ENCODE data around the gene EFNA1.

The EFNA1 gene, protein sequence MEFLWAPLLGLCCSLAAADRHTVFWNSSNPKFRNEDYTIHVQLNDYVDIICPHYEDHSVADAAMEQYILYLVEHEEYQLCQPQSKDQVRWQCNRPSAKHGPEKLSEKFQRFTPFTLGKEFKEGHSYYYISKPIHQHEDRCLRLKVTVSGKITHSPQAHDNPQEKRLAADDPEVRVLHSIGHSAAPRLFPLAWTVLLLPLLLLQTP

DNA sequence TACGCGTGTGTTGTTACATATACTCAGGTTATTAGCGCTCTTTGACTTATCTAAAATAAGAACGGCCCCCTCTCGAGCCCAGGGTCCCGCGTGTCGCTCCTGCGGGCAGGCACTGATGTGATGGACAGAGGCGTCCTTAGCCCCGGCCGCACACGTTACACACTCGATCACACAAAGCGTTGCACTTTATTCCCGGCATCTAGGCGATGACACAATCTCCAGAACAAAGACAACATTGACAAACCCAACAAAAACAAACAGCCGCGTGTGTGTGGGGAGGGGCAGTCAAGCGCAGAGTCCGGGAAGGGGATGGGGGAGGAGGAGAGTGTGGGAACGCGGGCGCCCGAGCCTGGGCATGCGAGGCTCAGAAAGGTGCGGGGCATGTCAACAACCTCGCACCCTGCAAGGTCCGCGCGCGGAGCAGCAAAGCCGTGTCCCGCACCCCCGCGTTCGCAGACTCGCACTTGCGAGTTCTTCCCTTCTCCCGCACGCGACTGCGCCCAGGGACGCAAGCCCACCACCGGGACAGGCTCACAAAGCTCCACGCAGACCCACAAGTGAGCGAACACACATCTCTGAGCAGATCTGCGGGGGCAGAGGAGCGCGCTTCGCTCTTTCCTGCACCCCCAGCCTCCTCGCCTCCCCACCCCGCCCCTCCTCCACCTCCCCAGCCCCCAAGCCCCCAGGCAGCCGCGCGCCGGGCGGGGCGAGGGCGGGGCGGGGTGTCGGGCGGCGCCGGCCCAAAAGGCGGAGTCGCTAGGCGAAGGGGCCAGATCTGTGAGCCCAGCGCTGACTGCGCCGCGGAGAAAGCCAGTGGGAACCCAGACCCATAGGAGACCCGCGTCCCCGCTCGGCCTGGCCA is at the start of gene EFNA1:
Gene EFNA1 (plus strand): TSS at position 772 of the 862 bp plus-strand sequence. CDS start 102 bp downstream, outside the sequence.
- DNase-seq: no peak

DNA sequence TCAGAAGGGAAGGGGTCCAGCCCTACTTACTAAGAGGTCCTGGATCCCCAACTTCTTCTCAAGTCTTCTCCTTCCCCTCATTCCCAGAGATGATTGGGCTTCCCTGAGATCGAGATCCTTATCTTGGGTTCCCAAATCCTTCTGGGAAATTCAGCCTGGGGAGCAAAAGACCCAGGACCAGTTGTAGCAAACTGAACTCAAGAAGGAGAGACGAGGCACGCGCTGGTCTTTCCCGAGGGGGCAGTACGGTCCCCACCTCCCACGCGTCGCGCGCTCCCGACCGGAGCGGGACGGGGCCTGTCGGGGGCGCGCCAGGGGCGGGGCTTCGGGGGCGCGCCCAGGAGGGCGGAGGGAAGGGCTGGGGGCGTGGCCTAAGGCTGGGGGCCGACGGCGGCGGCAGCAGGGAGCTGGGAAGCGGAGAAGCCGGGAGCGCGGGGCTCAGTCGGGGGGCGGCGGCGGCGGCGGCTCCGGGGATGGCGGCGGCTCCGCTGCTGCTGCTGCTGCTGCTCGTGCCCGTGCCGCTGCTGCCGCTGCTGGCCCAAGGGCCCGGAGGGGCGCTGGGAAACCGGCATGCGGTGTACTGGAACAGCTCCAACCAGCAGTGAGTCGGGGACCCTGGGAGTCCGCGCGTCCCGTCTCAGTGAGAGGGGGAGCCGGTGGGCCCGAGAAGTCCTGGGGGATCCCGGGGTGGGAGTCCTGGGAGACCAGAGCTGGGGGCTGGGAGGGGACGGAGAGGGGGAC is 49.0 kb upstream of the EFNA1 start, which contains the start of gene EFNA3:
Gene EFNA3 (plus strand): TSS at position 369 of the 741 bp plus-strand sequence. CDS start 105 bp downstream, at position 474.
- DNase-seq: no peak

DNA sequence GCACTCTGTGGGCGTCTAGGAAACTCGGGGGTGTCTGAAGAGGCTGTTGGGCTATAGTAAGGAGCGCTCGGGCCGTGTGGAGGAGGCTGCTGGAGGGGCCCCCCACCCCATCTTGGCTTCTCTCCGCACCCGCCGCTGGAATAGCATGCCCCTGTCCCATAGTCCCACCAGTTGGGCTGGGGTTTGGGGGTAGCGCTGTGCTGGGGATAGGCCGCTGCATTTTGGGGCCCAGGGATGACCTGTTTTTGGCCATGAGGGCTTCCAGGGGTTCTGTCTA is 48.5 kb upstream of the EFNA1 start:
- no peak for DNase-seq

DNA sequence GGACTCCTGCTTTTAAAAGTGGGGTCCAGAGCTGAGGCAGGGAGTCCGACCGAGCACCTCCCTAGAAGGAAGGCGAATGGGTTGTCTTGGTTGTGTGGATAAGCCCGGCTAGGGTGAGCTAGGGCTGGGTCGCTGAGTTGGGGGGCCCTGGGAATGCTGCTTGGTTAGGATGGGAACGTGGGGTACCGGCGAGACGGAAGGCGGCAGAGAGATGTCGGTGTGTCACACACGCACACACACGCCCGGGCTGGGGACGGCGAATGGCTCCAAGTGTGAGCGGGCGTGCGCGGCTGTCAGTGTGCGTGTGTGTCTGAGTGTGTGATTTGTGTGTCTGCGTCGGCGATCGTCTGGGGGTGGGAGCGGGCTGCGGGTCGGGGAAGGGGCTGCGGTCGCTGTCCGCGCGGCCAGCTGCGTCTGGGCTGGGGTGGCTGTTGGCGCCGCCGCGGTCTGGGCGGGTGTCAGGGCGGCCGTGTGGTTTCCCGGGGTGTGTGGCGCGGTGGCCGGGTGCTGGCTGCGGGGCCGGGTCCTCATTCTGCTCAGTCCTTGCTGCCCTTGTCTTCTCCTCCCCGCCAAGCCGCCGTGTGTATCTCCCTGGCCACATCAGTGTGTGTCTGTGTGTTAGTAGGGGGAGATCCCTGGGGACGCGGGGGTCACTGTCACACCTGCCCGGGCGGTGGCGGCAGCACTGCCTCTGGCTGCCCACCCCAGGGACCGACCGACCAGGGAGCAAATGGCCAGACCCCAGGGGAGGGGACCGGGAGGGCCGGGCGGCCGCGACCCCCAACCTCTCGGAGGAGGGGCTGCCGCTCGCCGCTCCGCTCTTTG is 48.0 kb upstream of the EFNA1 start:
- DNase-seq: no peak

DNA sequence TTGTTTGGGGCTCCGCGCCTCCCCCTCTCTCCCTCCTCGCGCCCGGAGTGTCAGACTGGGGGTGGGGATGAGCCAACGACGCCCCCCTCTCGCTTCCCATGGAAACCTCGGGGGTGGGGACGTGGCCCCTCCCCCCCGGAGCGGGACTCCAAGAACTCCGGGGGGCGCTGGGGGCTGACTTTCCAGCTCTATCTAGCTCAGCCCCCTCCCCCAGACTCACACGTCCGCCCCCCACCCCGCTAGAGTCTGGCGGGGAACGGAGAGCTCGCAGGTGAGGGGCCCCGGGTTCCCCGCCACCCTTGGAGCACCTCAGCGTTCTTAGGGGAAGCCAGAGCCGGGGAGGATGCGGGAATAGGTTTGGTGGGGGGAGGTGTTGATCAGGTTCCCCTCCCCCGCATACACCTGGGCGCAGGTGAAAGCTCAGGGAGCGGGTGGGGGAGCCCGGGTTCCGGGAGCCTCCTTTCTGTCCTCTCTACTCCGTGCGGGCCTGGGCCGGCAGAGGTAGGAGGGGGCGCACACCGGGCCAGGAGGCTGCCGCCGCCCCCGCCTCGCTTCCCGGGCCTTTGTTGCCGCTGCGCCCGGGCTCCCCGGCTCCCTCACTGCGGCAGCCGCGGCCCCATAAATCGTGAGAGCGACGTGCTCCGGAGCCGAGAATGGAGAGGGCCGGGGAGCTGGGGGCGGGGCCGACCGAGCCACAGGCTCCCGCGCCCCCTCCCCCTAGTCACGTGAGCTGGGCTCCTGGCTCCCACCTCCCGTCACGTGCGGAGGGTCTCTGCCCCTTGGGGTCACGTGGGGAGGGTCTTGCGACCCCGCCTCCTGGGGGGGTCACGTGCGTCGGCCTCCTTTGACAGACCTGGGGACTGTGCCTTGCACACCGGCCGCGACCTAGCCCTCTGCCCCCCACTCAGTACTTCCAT is 47.1 kb upstream of the EFNA1 start:
- no peak for DNase-seq

DNA sequence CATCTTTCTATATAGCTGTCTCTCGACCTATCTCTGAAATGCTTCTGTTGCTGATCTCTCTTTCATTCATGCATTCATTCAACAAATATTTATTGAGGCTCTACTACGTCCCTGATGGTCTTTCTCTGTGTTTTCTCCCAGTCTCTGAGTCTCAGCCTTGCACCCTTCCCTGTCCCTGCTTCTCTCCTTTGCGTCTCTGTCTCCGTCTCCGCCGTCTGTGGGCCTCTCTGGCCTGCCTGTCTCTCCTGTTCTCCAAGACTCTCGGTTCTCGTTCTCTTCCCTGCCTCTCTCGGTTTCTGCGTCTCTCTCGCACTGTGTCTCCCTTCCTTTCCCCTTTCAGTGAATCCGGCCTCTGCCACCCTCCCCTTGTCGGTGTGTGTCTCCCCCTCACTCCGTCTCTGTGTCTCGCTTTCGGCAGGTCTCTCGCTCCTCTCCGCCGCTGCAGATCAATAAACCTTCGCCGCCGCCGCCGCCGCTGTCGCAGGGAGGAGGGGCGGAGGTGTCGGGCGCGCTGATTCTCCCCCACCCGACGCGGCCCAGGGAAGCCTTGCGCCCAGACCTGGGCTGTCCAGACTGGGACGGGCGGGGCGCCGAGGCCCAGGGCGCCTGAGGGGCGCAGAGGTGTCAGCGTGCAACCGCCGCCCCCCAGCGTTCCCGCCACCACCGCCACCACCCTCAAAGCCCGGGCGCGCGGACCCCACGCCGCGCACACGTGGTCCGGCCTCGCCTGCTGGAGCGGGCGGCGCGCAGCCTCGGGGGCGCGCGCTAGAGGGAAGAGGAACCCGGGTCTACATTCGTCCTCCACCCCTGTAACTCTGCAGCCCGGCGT is 46.0 kb upstream of the EFNA1 start:
- DNase-seq: no peak

DNA sequence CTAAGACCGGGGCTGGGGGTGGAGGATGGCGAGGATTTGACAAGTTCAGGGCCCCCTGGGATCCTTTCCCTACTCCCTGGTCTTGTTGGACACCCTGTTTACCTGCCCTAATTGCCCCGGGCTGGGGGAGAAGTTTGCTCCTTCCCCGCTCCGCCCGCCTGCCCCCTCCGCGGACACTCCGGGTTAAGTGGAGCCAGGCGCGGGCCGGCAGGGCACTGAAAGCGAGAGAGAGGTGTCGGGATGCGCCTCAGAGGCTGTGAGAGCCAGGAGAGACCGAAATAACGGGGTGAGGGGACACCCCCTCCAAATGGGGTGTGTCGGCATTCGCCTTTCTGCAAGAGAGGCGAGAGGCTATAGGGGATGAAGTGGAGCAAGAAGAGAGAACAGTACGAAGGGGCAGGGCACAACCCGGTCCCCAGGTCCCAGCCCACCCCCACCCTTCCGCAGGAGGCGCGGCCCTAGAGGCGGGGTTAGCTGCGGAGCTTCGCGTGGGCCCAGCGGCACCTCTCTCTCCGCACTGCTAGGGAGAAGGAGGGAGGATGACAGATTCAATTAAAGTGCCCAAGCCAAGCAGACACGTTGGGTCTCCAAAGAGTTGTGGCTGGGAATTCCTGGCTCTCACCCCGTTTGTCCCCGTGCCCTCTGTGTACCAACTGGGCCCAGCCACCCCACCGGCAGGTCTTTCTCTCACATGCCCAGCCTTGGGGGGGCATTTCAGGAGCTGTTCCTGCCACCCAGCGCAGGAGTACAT is 45.2 kb upstream of the EFNA1 start:
- no peak for DNase-seq

DNA sequence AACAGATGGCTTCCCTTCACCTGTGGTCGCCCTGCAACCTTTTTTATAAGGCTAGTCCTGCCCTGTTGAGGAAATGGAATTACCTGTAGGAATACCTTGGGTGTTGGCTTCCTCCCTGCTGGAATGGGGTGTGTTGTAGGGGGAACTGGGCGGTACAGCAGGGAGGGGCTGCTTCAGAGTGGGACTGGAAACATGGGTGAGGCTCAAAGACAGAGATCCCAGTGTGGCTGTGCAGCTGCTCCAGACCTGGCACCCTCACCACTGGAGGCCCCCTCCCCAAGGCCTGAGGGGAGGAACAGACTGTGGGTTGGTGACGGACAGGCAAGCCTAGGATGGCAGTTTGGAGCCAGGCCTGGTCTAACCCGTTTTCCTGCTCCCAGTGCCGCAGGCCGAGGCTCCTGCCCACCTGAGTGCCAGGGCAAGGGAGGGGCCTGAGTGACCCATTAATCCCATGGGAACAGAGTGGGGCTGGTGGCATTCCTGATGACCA is 44.6 kb upstream of the EFNA1 start:
- DNase-seq: no peak

DNA sequence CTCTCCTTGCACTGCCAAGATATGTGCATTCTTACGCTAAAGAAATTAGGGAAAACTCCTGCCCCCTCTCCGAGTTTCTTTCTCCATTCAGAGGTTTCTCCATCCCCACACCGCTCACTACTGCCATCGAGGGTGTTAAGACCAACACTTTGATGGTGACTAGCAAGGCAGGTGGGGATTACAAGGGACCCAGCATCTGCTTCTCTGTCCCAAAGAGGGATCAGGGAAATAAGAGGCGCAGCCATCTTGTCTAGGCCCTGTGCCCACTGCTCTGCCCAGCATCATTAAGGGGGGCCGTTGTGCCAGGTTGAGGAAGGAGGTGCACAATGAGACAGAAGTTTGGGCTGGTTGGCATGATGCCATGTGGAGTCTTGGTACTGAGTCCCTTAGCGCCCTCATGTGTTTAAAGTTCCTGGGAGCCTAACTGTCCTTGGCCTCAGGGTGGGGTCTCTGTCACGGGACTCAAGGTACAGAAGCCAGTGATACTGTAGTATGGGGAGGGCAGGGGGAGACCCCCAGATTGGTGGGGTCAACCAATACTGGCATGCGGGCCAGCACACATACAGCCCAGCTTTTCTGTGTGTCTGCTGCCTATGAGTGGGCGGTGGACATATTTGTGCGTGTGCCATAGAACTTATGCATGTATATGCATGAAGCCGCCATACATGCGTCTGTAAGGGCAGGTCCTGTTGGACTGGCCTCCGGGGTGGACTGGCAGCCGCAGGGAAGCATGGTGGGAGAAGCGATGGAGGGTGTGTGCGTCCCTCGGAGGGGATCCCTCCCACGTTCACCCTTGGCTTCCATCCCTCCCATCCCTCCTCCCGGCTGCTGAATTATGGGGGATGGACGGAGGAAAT is 43.6 kb upstream of the EFNA1 start:
- DNase-seq: no peak

DNA sequence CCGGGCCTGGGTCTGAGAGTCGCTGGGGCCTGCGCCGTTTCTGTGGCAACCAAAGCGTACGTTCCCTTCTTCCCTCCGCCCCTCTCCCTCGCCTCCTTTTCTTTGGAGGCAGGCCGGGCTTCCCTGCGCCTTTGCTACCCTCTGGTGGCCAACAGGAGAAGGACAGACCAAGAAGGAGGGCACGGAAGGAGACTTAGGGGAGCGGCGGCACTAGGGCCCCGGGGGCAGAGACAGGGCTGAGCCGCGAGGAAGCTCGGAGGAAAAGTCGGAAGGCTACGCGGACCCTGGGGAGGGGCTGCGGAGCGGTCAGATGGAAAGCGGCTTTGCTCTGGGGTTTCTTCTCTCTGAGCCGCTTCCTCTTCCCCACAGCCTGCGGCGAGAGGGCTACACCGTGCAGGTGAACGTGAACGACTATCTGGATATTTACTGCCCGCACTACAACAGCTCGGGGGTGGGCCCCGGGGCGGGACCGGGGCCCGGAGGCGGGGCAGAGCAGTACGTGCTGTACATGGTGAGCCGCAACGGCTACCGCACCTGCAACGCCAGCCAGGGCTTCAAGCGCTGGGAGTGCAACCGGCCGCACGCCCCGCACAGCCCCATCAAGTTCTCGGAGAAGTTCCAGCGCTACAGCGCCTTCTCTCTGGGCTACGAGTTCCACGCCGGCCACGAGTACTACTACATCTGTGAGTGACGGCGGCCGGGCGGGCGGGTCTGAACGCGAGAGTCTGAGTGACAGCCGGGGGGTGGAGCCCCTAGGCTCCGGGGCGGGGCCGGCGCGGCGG is 42.8 kb upstream of the EFNA1 start:
- DNase-seq: peak; percentile 87

DNA sequence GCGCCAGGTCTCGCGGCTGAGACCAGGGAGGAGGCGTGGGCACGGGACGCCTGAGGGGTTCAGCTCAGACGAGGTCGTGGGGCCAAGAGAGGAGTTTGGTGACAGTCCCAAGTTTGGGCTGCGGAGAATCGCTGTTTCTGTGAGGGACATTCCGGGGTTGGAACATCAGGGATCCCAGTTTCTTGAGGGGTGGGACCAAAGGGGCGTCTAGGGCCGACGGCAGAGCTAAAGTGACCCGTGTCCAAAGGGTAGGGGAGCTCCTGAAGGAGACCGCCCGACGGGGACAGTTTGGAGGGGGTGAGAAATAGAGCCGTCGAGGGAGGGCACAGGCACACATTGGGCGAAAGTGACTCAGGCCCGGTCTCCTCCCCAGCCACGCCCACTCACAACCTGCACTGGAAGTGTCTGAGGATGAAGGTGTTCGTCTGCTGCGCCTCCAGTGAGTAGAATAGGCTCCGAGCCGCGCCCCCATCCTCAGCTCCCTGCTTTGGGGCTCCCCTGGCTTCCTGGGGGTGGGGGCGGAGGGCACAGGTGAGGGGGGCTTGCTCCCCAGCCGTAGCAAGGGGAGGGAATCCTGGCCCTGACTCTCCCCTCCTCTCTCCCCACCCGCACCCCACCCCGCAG is 42.1 kb upstream of the EFNA1 start:
- no peak for DNase-seq

DNA sequence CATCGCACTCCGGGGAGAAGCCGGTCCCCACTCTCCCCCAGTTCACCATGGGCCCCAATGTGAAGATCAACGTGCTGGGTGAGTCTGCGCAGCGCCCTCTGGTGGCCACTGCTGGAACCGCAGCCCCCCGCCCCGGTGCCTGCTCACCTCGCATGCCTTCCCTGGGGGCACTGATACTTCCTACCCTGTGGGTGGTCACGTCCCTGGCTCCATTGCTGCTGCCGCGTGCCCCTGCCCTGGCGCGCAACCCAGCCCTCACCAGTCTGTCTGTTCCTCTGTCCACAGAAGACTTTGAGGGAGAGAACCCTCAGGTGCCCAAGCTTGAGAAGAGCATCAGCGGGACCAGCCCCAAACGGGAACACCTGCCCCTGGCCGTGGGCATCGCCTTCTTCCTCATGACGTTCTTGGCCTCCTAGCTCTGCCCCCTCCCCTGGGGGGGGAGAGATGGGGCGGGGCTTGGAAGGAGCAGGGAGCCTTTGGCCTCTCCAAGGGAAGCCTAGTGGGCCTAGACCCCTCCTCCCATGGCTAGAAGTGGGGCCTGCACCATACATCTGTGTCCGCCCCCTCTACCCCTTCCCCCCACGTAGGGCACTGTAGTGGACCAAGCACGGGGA is 41.4 kb upstream of the EFNA1 start:
- DNase-seq: no peak

DNA sequence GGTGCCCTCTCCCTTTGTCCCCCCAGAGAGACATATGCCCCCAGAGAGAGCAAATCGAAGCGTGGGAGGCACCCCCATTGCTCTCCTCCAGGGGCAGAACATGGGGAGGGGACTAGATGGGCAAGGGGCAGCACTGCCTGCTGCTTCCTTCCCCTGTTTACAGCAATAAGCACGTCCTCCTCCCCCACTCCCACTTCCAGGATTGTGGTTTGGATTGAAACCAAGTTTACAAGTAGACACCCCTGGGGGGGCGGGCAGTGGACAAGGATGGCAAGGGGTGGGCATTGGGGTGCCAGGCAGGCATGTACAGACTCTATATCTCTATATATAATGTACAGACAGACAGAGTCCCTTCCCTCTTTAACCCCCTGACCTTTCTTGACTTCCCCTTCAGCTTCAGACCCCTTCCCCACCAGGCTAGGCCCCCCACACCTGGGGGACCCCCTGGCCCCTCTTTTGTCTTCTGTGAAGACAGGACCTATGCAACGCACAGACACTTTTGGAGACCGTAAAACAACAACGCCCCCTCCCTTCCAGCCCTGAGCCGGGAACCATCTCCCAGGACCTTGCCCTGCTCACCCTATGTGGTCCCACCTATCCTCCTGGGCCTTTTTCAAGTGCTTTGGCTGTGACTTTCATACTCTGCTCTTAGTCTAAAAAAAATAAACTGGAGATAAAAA is 40.7 kb upstream of the EFNA1 start:
- no peak for DNase-seq

DNA sequence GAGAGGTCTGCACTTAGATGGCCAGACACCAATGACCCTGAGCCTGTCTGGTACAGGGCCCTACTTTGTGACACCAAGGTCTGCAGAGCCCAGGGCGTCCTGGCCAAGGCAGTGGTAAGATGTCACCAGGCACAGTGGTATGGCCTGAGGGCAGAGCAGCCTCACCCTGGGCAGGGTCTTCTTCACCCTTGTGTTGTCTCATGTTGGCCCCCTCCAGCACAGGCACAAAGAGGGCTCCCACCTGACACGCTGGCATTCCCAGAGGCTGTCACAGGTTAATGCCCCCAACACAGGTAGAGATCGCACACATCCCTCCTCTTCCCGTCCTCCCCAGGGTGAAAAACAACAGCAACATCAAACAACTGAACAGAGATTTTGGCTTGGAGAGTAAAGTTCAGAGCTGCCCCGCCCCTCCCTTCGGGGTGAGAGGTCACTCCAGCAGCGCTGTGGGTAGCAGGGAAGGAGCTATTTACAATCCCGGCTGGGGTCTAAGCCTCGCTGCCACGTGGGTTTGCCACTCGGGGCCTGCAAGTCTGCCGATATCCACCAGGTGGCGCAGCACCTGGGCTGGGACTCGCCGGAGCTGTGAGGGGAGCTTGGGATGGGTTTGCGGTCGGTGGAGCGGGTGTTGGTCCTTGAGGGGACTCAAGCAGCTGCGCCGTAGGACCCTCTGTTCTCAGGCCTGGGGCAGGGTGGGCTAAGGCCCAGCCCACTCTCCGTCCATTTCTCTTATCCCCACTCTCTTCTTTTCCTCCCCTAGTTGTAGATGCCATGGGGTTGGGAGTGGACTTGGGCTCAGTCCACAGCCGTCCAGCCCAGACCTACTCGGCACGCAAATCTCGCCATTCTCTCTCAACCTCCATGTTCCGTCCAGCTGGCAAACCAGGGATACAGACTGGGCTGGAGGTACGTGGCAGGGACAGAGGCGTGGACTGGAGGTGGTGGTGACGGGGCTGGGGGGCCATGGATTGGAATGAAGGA is 36.3 kb upstream of the EFNA1 start:
- DNase-seq: peak; percentile 38

DNA sequence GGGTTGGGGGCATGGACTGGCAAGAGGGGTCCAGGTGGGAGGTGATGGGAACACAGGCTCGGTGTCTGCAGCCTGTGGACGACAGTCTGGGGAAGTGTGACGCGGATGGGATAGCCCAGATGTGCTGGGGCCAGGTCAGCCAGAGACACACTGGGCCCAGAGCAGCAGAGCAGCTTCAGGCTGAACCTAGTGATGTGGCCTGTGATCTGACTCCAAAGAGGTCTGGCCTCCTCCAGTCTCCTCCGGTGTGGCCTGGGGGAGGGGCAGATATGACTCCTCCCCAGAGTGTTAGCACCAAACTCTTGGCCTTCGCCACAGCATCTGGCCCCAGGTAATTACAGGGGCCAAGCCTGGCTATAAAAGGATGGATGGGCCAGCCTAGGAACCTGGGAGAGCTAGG is 35.5 kb upstream of the EFNA1 start:
- no peak for DNase-seq
